Omental fat pad (tissue), 4 donors: ENCODE results near the gene RAB6D. TPM values are rescaled to one million over a fixed set of nuclear protein-coding genes. Genes with fewer than 3 reads are reported as not detected.
"Not testable (repeated sequence)": the region's sequence is repeated elsewhere in the genome, so short reads cannot be mapped to it uniquely, and the experiment has no call there.

ENCODE experiments used
- ATAC-seq: fragments of 150-250 bp; one replicate; pipeline ENCODE4 v1.9.1; 2016; ENCODE audit warnings: mild to moderate bottlenecking, moderate library complexity; ENCODE audit not compliant: low FRiP score
- DNase-seq: peaks from one replicate; pipeline ENCODE4 v3.0.0-alpha.2; 2019; ENCODE audit warnings: low spot score
- CTCF ChIP-seq, 3 donors: fragments of 450-650 bp; IDR thresholded peaks; one replicate each; pipeline ENCODE4 v1.5.1; 2016 to 2017; ENCODE audit warnings: antibody characterized with exemption in 3 of 3, mild to moderate bottlenecking in 3 of 3, moderate library complexity in 2 of 3
- total RNA-seq, 4 donors: library from RNA; depleted of rRNA; stranded (reverse); fragments of >200 nt; gene quantifications; one replicate each; pipeline ENCODE4 v1.1.0, GENCODE V29; 2016

Gene RAB6D
- total RNA-seq, 4 donors from 2014 or later, result 0.12 TPM; not detected in 3

- ATAC-seq (no peak), DNase-seq (no peak)
- no peak for TF ChIP-seq CTCF (IDR thresholded peaks at IDR 0.05)
These were observed 41.8 kb downstream of the RAB6D start for GRCh38 chr2:131322209-131322608.

- ATAC-seq, DNase-seq: not testable (repeated sequence)
These were observed 42.6 kb downstream of the RAB6D start for GRCh38 chr2:131321344-131321743.

- not testable (repeated sequence) for ATAC-seq, DNase-seq
These were observed 53.0 kb downstream of the RAB6D start for GRCh38 chr2:131311001-131311400.

Other genes with a start within 250 kb of the RAB6D start
- under 1 TPM in 1 of 4 donors, not detected in 3; 0.12 TPM for gene POTEE, start 154.6 kb downstream of the RAB6D start, total RNA-seq
- gene TUBA3D, start 112.0 kb upstream of the RAB6D start, total RNA-seq, result not detected
- gene MZT2A, start 128.2 kb upstream of the RAB6D start, total RNA-seq, result 10 to 100 TPM; 21.8 to 39.7 (median 26.0) TPM
- gene CCDC74A, start 163.7 kb upstream of the RAB6D start, total RNA-seq, result 1 to 10 TPM; 1.7 to 7.4 (median 2.8) TPM